Dermis microvascular lymphatic vessel endothelial cell (primary cell): ENCODE results near the gene KNL1. TPM values are rescaled to one million over a fixed set of nuclear protein-coding genes. Genes with fewer than 3 reads are reported as not detected.
A peak's percentile ranks its signal among the peaks of the same experiment; 100 is the strongest.
"Not testable (repeated sequence)": the region's sequence is repeated elsewhere in the genome, so short reads cannot be mapped to it uniquely, and the experiment has no call there.

Experiments
- DNase-seq, 2 donors: peaks; one replicate each; pipeline versions ENCODE4 v3.0.0 to v3.0.0-alpha.2; 2010; ENCODE audit warnings: low read depth in 2 of 2
- total RNA-seq: library from RNA; depleted of rRNA; stranded (reverse); fragments of >200 nt; gene quantifications from 2 replicates; pipeline ENCODE4 v1.2.1, GENCODE V29; 2014

Gene KNL1
- total RNA-seq, 1 donor from 2014 or later, result 14.2 TPM

GRCh38 chr15:40578892-40579291, 15.2 kb upstream of the KNL1 start:
- no peak for DNase-seq

GRCh38 chr15:40581796-40582195, 12.3 kb upstream of the KNL1 start:
- DNase-seq, result not testable (repeated sequence)

GRCh38 chr15:40582726-40583246, 11.3 kb upstream of the KNL1 start:
- DNase-seq, result no peak

- DNase-seq, result no peak
These were observed 9.9 kb upstream of the KNL1 start for GRCh38 chr15:40584191-40584590.

GRCh38 chr15:40590667-40591050, 3.4 kb upstream of the KNL1 start:
- no peak for DNase-seq

GRCh38 chr15:40591389-40591788, 2.7 kb upstream of the KNL1 start:
- DNase-seq, result no peak

GRCh38 chr15:40593165-40593564, 884 bp upstream of the KNL1 start:
- no peak for DNase-seq

GRCh38 chr15:40594429-40594836, 384 bp downstream of the KNL1 start:
- peak in 1 of 2 donors; percentile 59 for DNase-seq

GRCh38 chr15:40595219-40595618, 1.2 kb downstream of the KNL1 start:
- DNase-seq, result no peak

- DNase-seq, result no peak
These were observed 1.7 kb downstream of the KNL1 start for GRCh38 chr15:40595773-40596172.

GRCh38 chr15:40597024-40597423, 3.0 kb downstream of the KNL1 start:
- no peak for DNase-seq

GRCh38 chr15:40598126-40598525, 4.1 kb downstream of the KNL1 start:
- DNase-seq, result no peak

- no peak for DNase-seq
These were observed 4.6 kb downstream of the KNL1 start for GRCh38 chr15:40598672-40599071.

- DNase-seq, result no peak
These were observed 6.9 kb downstream of the KNL1 start for GRCh38 chr15:40600956-40601355.

GRCh38 chr15:40603935-40604334, 9.9 kb downstream of the KNL1 start:
- DNase-seq, result no peak

GRCh38 chr15:40613080-40613479, 19.0 kb downstream of the KNL1 start:
- no peak for DNase-seq

- DNase-seq, result no peak
These were observed 24.0 kb downstream of the KNL1 start for GRCh38 chr15:40618023-40618422.

- no peak for DNase-seq
These were observed 24.9 kb downstream of the KNL1 start for GRCh38 chr15:40618906-40619305.

- no peak for DNase-seq
These were observed 29.3 kb downstream of the KNL1 start for GRCh38 chr15:40623361-40623760.

GRCh38 chr15:40630313-40630712, 36.3 kb downstream of the KNL1 start:
- DNase-seq, result no peak

GRCh38 chr15:40633178-40633577, 39.1 kb downstream of the KNL1 start:
- no peak for DNase-seq

GRCh38 chr15:40637221-40637745, 43.2 kb downstream of the KNL1 start:
- no peak for DNase-seq

- no peak for DNase-seq
These were observed 45.6 kb downstream of the KNL1 start for GRCh38 chr15:40639677-40640076.

GRCh38 chr15:40647523-40647922, 53.5 kb downstream of the KNL1 start:
- DNase-seq, result no peak
